Breast epithelium (tissue), 4 donors: ENCODE results near the gene ASTN1. TPM values are rescaled to one million over a fixed set of nuclear protein-coding genes. Genes with fewer than 3 reads are reported as not detected.

Experiments used
- DNase-seq, 2 donors: peaks; one replicate each; pipeline ENCODE4 v3.0.0-alpha.2; 2019; ENCODE audit warnings: low spot score in 2 of 2
- H3K27ac ChIP-seq, 2 donors: fragments of 200-600 bp; sonication (generic) in 1 of 2; one replicate each; pipeline ENCODE4 v1.5.1; 2016 to 2019; ENCODE audit warnings: mild to moderate bottlenecking in 1 of 2
- H3K27me3 ChIP-seq, 2 donors: fragments of 200-600 bp; sonication (generic) in 1 of 2; one replicate each; pipeline versions ENCODE4 v1.5.1 to v1.6.0; 2017 to 2019; ENCODE audit warnings: control low read depth in 1 of 2, mild to moderate bottlenecking in 1 of 2
- H3K36me3 ChIP-seq: fragments of 200-600 bp; one replicate; pipeline ENCODE4 v1.5.1; 2019
- H3K4me1 ChIP-seq, 2 donors: fragments of 200-600 bp; sonication (generic); one replicate each; pipeline ENCODE4 v1.5.1; 2016 to 2019; ENCODE audit warnings: control low read depth in 1 of 2
- H3K4me3 ChIP-seq, 3 donors: fragments of 200-600 bp; sonication (generic); 1 replicate in 2 of 3; 2 replicates in 1 of 3; pipeline ENCODE4 v1.5.1; 2016 to 2019; ENCODE audit warnings: mild to moderate bottlenecking in 3 of 3, moderate library complexity in 2 of 3
- H3K9me3 ChIP-seq, 2 donors: fragments of 200-600 bp; sonication (generic) in 1 of 2; one replicate each; pipeline ENCODE4 v1.5.1; 2016 to 2019; ENCODE audit warnings: control low read depth in 1 of 2
- POLR2A ChIP-seq: fragments of 450-650 bp; IDR thresholded peaks from one replicate; pipeline ENCODE4 v1.6.1; 2016; ENCODE audit warnings: antibody characterized with exemption, mild to moderate bottlenecking, moderate library complexity
- POLR2AphosphoS5 ChIP-seq, 3 donors: sonication (generic); formaldehyde crosslinking; IDR thresholded peaks; one replicate each; pipeline ENCODE4 v1.6.1; 2017; ENCODE audit warnings: antibody characterized with exemption in 3 of 3
- intact Hi-C: fragments of 100-400 bp; cut with DNase I; formaldehyde crosslinking; loops from one replicate; pipeline ENCODE4 v1.15.1; 2023; ENCODE audit warnings: low total_unique reads
- total RNA-seq, 3 donors: library from RNA; depleted of rRNA; stranded (reverse); fragments of >200 nt; gene quantifications; one replicate each; pipeline ENCODE4 v1.1.0, GENCODE V29; 2016
- TF ChIP-seq, protein P1 (sequence below), 3 donors: fragments of 450-650 bp; IDR thresholded peaks; one replicate each; pipeline ENCODE4 v1.5.1; 2016 to 2017; ENCODE audit warnings: antibody characterized with exemption in 3 of 3, mild to moderate bottlenecking in 3 of 3, moderate library complexity in 3 of 3

Gene ASTN1
- total RNA-seq, 3 donors from 2014 or later: 0.16 to 1.5 (median 0.33) TPM

DNA sequence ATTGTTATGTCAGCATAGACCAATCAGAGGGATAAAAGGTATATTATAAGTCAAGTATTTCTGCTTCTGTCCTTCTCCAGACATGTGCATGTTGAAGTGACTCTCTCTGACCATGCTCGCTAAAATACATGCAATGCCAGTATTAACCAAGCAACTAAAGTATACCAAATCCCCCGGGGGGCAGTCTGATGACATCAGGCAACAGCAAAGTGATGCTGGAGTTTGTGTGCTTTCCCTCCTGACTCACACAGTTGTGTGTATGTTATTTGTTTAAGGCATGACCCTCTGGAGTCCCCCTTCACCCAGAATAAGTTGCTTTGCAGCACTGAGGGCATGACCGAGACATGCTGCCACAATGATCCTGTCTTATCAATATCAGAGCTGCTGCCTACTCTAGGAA is 8.4 kb upstream of the ASTN1 start:
- H3K27ac ChIP-seq: no peak overlapping the region
- no peak overlapping the region for H3K4me3 ChIP-seq
- TF ChIP-seq POLR2A: no peak
- no peak for TF ChIP-seq POLR2AphosphoS5 (IDR thresholded peaks at IDR 0.05)
- TF ChIP-seq, protein P1, sequence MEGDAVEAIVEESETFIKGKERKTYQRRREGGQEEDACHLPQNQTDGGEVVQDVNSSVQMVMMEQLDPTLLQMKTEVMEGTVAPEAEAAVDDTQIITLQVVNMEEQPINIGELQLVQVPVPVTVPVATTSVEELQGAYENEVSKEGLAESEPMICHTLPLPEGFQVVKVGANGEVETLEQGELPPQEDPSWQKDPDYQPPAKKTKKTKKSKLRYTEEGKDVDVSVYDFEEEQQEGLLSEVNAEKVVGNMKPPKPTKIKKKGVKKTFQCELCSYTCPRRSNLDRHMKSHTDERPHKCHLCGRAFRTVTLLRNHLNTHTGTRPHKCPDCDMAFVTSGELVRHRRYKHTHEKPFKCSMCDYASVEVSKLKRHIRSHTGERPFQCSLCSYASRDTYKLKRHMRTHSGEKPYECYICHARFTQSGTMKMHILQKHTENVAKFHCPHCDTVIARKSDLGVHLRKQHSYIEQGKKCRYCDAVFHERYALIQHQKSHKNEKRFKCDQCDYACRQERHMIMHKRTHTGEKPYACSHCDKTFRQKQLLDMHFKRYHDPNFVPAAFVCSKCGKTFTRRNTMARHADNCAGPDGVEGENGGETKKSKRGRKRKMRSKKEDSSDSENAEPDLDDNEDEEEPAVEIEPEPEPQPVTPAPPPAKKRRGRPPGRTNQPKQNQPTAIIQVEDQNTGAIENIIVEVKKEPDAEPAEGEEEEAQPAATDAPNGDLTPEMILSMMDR (IDR thresholded peaks at IDR 0.05): no peak
- no peak for DNase-seq
- peaks cover 0 to 32% of the 10 kb centered on the region in 2 donors for H3K27me3 ChIP-seq
- intact Hi-C loops: no loop called here
- no peaks in the 10 kb centered on the region for H3K4me1 ChIP-seq
- no peaks in the 10 kb centered on the region for H3K9me3 ChIP-seq
- no peaks in the 10 kb centered on the region for H3K36me3 ChIP-seq

DNA sequence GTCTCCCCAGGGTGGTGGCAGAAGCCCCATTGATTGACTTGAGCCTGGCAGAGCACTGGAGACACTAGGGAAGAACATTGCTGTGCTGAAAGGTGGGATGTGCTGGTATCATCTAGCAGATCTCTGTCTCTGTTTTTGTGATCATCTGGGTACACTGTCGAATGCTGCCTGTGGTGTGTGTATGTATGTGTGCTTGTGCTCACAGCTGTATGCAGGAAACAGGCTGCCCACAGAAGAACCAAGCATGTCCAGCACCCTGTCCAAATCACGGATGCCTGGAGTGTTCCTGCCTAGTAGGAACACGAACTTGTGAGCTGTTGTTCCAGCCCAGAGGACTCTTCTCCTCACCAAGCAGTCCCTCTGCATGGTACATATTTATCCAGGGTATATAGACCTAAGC is 7.8 kb upstream of the ASTN1 start:
- Histone ChIP-seq H3K27me3 (peaks cover 0 to 33% of the 10 kb centered on the region in 2 donors), H3K4me1 (no peaks in the 10 kb centered on the region), H3K27ac (no peak overlapping the region), H3K4me3 (no peak overlapping the region), H3K36me3 (no peaks in the 10 kb centered on the region), H3K9me3 (no peaks in the 10 kb centered on the region)
- intact Hi-C loops: no loop called here
- no peak for DNase-seq
- TF ChIP-seq POLR2A (no peak), POLR2AphosphoS5 (IDR thresholded peaks at IDR 0.05) (no peak)
- TF ChIP-seq, protein P1 (IDR thresholded peaks at IDR 0.05): no peak

DNA sequence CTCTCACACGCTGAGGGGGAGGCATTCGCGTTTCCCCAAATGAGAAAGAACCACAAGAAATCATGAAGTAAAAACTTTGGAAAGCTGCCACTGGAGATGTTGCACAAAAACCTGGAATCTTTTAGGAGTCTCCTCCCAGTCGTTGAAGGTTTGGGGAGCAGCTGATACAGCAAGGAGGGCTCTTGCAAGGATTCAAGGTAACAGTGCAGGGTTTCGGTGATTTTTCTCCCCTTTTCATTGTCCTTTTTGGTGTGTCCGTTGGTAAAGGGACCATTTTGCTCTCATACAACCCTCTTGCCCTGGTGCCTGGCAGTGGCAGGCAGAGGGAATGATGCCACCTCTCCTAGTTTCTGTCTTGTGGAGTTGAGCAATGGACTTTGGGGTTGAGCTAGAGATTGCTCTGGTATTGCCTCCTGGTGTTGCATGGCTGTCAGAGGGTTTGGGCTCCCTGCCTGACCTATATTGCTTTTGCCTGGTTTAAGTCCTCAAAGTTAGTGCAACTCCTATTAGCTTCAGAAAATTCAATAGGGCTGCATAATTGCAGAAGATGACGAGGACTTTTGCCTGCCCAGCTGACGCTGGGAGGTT is 7.1 kb upstream of the ASTN1 start:
- Histone ChIP-seq H3K9me3 (no peaks in the 10 kb centered on the region), H3K4me1 (no peaks in the 10 kb centered on the region), H3K36me3 (no peaks in the 10 kb centered on the region), H3K27ac (no peak overlapping the region), H3K4me3 (peak overlapping the region; percentile 13 to 68 (median 48)), H3K27me3 (peaks cover 0 to 36% of the 10 kb centered on the region in 2 donors)
- no peak for TF ChIP-seq POLR2AphosphoS5 (IDR thresholded peaks at IDR 0.05)
- TF ChIP-seq, protein P1 (IDR thresholded peaks at IDR 0.05): no peak
- TF ChIP-seq POLR2A: no peak
- DNase-seq: no peak
- intact Hi-C loops: no loop called here

DNA sequence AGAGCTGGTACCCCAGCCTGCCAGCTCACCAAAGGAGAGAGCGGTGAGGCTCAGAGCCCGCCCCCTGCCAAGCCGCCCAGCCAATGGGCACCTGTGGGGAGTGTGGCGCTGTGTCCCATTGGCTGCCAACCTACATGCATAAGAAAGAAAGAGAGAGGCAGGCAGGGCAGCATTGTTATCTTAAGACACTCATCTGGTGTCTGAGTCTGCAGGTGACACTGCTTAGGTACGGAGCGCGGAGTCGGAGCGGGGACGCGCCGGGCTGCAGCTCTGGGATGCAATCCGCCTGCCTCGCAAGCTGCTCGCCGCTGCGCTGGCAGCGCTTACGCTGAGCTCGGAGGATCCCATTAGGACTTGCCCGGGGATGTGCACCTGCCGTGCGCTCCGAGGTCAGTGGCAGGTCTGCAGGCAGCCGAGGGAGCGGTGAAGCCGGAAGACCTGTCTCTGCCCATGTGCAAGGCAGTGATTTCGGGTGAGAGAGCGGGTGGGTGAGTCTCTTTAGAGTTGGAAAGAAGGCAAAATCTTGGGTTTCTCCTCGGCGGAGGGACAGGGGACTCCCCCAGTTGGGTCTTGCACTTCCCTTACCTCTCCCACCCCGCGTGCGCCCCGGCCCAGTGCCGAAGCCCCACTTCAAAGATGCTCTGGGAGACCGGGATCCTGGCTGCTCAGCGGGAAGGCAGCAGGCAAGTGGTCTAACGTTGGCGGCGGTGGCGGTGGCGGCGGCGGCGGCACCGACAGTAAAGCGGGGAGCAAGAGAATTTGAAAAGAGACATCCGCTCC is 6.4 kb upstream of the ASTN1 start, which contains the start of gene BRINP2:
Gene BRINP2 (plus strand): TSS at position 203 of the 780 bp plus-strand sequence. CDS start 58,919 bp downstream, outside the sequence.
- Histone ChIP-seq H3K36me3 (no peaks in the 10 kb centered on the region), H3K4me1 (no peaks in the 10 kb centered on the region), H3K4me3 (peak within 1 kb of the TSS; percentile 13 to 68 (median 48)), H3K9me3 (no peaks in the 10 kb centered on the region), H3K27ac (no peak within 1 kb of the TSS), H3K27me3 (peaks cover 0 to 40% of the 10 kb centered on the region in 2 donors)
- DNase-seq: peak in 1 of 2 donors; percentile 41
- TF ChIP-seq POLR2AphosphoS5 (IDR thresholded peaks at IDR 0.05) (no peak), POLR2A (no peak)
- intact Hi-C loops: no loop called here

DNA sequence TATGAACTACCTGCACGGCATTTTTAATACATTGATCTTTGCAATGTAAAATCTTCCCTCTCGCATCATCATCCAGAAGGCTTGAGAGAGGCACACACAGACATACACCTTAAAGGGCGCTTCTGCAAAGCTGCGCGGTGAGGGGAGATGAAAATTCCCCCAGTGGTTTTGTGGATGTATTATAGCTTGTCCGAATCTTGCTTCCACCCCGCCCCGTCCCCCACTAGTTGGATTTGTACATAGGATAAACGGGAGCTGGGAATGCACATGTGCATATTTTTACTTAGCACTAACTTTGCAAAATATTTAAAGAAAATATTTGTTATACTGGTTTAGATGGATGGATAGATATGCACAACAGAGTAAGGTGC is 542 bp upstream of the ASTN1 start:
- intact Hi-C loops: loop anchor here (2.0 kb wide), 1 partner anchor 68 kb away; no protein-coding TSS in a partner anchor
- H3K27me3 ChIP-seq: peaks cover 3 to 28% of the 10 kb centered on the region in 2 donors
- H3K4me3 ChIP-seq: peak overlapping the region; percentile 17 to 72 (median 53)
- peaks cover 0 to 7% of the 10 kb centered on the region in 2 donors for H3K4me1 ChIP-seq
- H3K27ac ChIP-seq: no peak overlapping the region
- TF ChIP-seq POLR2A (no peak), POLR2AphosphoS5 (IDR thresholded peaks at IDR 0.05) (no peak)
- TF ChIP-seq, protein P1 (IDR thresholded peaks at IDR 0.05): no peak
- H3K9me3 ChIP-seq: no peaks in the 10 kb centered on the region
- DNase-seq: no peak
- H3K36me3 ChIP-seq: no peaks in the 10 kb centered on the region
